ENCODE measurements around the gene CACNA2D3.

Gene CACNA2D3

GRCh38 chr3:54899273-54899672 lies 776.9 kb downstream of the CACNA2D3 start:
- no peak overlapping the region for H3K4me3 ChIP-seq (ENCODE audit: low read length)
- TF ChIP-seq, protein P1, sequence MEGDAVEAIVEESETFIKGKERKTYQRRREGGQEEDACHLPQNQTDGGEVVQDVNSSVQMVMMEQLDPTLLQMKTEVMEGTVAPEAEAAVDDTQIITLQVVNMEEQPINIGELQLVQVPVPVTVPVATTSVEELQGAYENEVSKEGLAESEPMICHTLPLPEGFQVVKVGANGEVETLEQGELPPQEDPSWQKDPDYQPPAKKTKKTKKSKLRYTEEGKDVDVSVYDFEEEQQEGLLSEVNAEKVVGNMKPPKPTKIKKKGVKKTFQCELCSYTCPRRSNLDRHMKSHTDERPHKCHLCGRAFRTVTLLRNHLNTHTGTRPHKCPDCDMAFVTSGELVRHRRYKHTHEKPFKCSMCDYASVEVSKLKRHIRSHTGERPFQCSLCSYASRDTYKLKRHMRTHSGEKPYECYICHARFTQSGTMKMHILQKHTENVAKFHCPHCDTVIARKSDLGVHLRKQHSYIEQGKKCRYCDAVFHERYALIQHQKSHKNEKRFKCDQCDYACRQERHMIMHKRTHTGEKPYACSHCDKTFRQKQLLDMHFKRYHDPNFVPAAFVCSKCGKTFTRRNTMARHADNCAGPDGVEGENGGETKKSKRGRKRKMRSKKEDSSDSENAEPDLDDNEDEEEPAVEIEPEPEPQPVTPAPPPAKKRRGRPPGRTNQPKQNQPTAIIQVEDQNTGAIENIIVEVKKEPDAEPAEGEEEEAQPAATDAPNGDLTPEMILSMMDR (IDR thresholded peaks at IDR 0.05; ENCODE audit: insufficient read depth, low read depth, low read length, missing control alignments): no peak
- DNase-seq (ENCODE audit: low read depth): no peak

DNA sequence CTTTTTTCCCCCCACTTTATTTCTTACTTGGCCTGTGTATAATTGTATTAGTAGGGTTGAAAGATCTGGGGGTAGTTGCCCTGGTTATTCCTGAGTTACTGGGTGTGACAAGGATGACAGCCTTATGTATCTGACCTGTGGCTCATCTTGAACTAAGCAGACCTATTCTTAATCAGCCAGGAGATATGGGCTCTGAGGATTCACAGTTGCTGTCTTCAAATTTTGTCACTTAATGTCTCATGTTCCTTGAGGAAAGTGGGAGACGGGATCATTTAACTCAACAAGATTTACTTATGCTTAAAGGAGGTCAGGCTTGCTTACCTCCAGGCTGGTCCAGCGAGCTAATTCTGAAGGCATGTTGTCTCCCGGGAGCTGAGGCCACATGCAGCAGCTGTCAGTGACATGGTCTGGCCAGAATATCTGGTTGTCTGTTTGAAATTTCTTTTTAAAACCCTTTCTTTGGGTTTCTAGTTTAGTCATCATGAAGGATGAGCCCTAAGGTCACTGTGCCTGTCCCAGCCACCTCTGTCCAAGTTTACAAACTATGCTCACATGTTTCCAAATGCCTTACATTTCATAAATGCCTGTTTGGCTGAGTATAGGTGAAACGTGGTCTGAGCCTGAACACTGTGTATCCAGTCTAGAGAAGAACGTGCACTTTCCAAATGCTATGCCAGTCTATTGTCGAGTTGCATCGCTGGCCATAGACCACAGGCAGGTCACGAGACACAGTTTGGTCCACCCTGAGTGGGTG lies 778.7 kb downstream of the CACNA2D3 start:
- TF ChIP-seq, protein P1 (IDR thresholded peaks at IDR 0.05; ENCODE audit: insufficient read depth, low read depth, low read length, missing control alignments): no peak
- H3K4me3 ChIP-seq (ENCODE audit: low read length): no peak overlapping the region
- DNase-seq (ENCODE audit: low read depth): no peak

- TF ChIP-seq, protein P1 (IDR thresholded peaks at IDR 0.05; ENCODE audit: insufficient read depth, low read depth, low read length, missing control alignments): no peak
- H3K4me3 ChIP-seq (ENCODE audit: low read length): no peak overlapping the region
Observed at GRCh38 chr3:54901906-54902685, 779.7 kb downstream of the CACNA2D3 start.

DNA sequence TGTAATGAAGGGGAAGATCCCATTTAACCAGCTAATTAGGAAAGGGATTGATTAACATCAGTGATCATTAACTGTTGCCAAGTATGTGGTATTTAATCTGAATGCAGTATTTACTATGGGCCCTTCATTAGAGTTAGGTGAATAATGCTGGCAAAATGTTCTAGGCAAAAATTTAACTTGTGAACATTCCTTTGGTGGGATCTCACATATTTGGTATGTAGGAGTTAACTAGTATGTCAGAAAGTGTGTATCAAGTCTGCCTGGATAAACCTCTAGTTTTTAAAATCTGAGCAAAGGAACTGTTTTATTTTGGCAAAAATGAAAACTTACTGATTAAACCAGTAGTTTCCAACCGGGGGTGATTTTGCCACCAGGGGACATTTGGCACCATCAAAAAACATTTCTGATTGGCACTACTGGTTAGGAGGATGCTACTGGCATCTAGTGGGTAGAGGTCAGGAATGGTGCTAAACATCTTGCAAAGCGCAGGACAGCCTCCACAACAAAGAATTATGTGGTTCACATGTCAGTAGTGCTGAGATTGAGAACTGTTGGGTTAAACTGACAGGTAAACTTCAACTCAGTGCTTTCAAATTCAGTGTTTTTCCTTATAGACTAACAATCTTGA lies 783.0 kb downstream of the CACNA2D3 start:
- TF ChIP-seq, protein P1 (IDR thresholded peaks at IDR 0.05; ENCODE audit: insufficient read depth, low read depth, low read length, missing control alignments): no peak

More at GRCh38 chr3:54901906-54902685, 779.7 kb downstream of the CACNA2D3 start:
- no peak for DNase-seq (ENCODE audit: low read depth)

GRCh38 chr3:54905920-54906319 lies 783.6 kb downstream of the CACNA2D3 start:
- TF ChIP-seq, protein P1 (IDR thresholded peaks at IDR 0.05; ENCODE audit: insufficient read depth, low read depth, low read length, missing control alignments): no peak
- no peak for DNase-seq (ENCODE audit: low read depth)
- no peak overlapping the region for H3K4me3 ChIP-seq (ENCODE audit: low read length)

More for the DNA sequence above, 783.0 kb downstream of the CACNA2D3 start:
- no peak for DNase-seq (ENCODE audit: low read depth)
- no peak overlapping the region for H3K4me3 ChIP-seq (ENCODE audit: low read length)

DNA sequence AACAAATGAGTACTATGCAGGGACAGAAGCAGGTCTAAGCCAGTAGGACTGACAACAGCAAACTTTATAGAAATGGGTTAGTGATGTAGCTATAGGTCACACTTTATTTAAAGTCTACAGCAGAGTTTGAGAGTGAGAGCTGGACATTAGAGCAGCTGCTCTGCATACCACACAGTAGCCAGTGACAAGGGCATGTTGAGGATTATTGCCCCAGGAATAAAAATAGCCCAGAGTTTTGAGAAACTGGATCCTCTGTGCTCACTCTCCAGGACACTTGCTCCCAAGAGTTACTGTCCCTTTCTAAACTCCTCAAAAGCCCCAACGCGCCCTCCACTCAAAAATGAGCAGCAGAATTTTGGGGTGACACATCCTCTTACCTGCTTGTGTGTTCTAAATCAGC lies 784.4 kb downstream of the CACNA2D3 start:
- TF ChIP-seq, protein P1 (IDR thresholded peaks at IDR 0.05; ENCODE audit: insufficient read depth, low read depth, low read length, missing control alignments): no peak
- H3K4me3 ChIP-seq (ENCODE audit: low read length): no peak overlapping the region
- DNase-seq (ENCODE audit: low read depth): no peak

Data from epithelial cell of esophagus (primary cell).